Measurements from ENCODE around the gene MLEC.

The MLEC gene

GRCh38 chr12:120656008-120656407, 30.9 kb upstream of the MLEC start:
- H3K4me1 ChIP-seq (ENCODE audit: control insufficient read depth in 1 of 2, insufficient read depth in 1 of 2, low read depth in 1 of 2, low read length in 1 of 2), result no peaks in the 10 kb centered on the region
- TF ChIP-seq CTCF (IDR thresholded peaks at IDR 0.05), result no peak
- peaks cover 27% of the 10 kb centered on the region for H3K27me3 ChIP-seq
- H3K27ac ChIP-seq, result no peak overlapping the region
- no peaks in the 10 kb centered on the region for H3K36me3 ChIP-seq
- no peaks in the 10 kb centered on the region for H3K9me3 ChIP-seq
- no peak overlapping the region for H3K4me3 ChIP-seq (ENCODE audit: low read depth in 1 of 2, low read length in 1 of 2)

DNA sequence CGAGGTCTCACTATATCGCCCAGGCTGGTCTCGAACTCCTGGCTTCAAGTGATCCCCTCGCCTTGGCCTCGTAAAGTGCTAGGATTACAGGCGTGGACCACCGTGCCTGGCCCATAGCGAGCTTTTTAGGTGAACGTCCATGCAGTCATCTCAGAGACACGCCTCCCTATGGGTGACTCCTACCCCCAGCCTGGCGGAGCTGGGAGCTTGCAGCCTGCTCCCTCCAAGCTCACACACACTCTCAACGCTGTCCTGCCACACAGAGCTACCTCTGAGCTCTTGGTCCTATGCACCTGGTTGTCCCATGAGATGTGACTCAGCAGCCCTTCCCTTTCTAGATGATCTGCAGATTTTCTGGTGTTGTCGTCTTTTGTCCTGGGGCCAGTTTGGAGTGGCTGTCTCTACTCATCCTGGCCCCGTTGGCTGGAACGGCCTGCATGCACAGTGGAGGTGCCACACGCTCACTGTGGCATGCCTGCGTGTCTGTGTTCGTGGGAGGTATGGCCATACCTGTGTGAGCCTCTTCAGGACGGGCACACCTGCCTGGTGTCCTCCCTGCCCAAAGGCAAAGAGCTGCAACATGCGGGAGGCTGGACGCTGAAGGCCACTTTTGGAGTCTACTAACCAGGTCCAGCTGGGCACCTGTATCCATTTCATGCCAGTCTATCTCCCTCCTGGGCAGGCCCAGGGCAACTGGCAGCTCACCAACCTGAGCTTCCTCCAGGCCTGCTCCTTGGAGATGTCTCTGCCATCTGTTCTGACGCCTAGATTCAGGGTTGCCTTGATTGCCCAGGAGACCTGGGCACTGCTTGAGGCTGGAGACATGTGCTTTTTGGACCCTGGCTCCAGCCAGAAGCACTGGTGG, 28.4 kb upstream of the MLEC start:
- no peak for TF ChIP-seq CTCF (IDR thresholded peaks at IDR 0.05)
- H3K4me1 ChIP-seq (ENCODE audit: control insufficient read depth in 1 of 2, insufficient read depth in 1 of 2, low read depth in 1 of 2, low read length in 1 of 2), result no peaks in the 10 kb centered on the region
- peaks cover 5% of the 10 kb centered on the region for H3K27me3 ChIP-seq
- H3K9me3 ChIP-seq, result no peaks in the 10 kb centered on the region
- no peaks in the 10 kb centered on the region for H3K36me3 ChIP-seq
- H3K4me3 ChIP-seq (ENCODE audit: low read depth in 1 of 2, low read length in 1 of 2), result no peak overlapping the region
- no peak overlapping the region for H3K27ac ChIP-seq

GRCh38 chr12:120659151-120659525, 27.8 kb upstream of the MLEC start:
- Histone ChIP-seq H3K36me3 (no peaks in the 10 kb centered on the region), H3K9me3 (no peaks in the 10 kb centered on the region), H3K4me1 (ENCODE audit: control insufficient read depth in 1 of 2, insufficient read depth in 1 of 2, low read depth in 1 of 2, low read length in 1 of 2) (no peaks in the 10 kb centered on the region), H3K4me3 (ENCODE audit: low read depth in 1 of 2, low read length in 1 of 2) (no peak overlapping the region), H3K27me3 (peaks cover 5% of the 10 kb centered on the region), H3K27ac (no peak overlapping the region)
- TF ChIP-seq CTCF (IDR thresholded peaks at IDR 0.05), result no peak

DNA sequence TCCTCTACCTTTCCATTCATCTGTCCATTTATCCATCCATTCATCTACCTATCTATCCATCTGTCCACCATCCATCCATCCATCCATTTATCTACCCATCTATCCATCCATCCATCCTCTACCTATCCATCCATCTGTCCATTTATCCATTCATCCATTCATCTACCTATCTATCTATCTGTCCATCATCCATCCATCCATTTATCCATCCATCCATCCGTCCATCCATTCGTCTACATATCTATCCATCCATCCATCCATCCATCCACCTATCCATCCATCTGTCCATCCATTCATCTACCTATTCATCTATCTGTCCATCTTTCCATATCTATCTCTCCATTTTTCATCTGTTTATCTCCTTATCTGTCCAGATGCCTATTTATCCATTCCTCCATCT, 25.5 kb upstream of the MLEC start:
- Histone ChIP-seq H3K36me3 (no peaks in the 10 kb centered on the region), H3K27me3 (peaks cover 5% of the 10 kb centered on the region), H3K9me3 (no peaks in the 10 kb centered on the region), H3K27ac (no peak overlapping the region), H3K4me3 (ENCODE audit: low read depth in 1 of 2, low read length in 1 of 2) (no peak overlapping the region), H3K4me1 (ENCODE audit: control insufficient read depth in 1 of 2, insufficient read depth in 1 of 2, low read depth in 1 of 2, low read length in 1 of 2) (no peaks in the 10 kb centered on the region)
- no peak for TF ChIP-seq CTCF (IDR thresholded peaks at IDR 0.05)

DNA sequence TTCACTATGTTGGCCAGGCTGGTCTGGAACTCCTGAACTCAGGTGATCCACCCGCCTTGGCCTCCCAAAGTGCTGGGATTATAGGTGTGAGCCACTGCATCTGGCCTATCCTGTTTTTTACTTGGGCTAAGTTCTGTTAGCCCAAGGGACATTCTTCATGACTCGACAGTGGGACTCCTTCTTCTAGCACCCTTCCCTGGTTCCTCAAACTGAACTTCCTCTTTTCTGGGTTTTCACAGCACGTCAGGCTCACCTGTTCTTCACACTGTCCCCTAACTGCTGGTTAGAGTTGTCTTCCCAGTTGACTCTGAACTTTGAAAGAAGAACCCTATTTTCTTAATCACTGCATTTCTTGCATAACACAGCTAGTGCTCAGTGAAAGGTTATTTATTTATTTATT, 24.1 kb upstream of the MLEC start:
- TF ChIP-seq CTCF (IDR thresholded peaks at IDR 0.05), result no peak
- Histone ChIP-seq H3K4me3 (ENCODE audit: low read depth in 1 of 2, low read length in 1 of 2) (no peak overlapping the region), H3K36me3 (no peaks in the 10 kb centered on the region)

More for the DNA sequence above, 24.1 kb upstream of the MLEC start:
- no peaks in the 10 kb centered on the region for H3K4me1 ChIP-seq (ENCODE audit: control insufficient read depth in 1 of 2, insufficient read depth in 1 of 2, low read depth in 1 of 2, low read length in 1 of 2)
- H3K9me3 ChIP-seq, result no peaks in the 10 kb centered on the region
- peaks cover 5% of the 10 kb centered on the region for H3K27me3 ChIP-seq
- no peak overlapping the region for H3K27ac ChIP-seq
